Progenitor cell of endocrine pancreas (in vitro differentiated cells): ENCODE results near the gene RAB7A. TPM values are rescaled to one million over a fixed set of nuclear protein-coding genes. Genes with fewer than 3 reads are reported as not detected.
A peak's percentile ranks its signal among the peaks of the same experiment; 100 is the strongest.

ENCODE experiments used
- DNase-seq: peaks from one replicate; pipeline ENCODE4 v3.0.0; 2021; ENCODE audit warnings: low spot score; ENCODE audit not compliant: unreplicated experiment
- H3K27ac Mint-ChIP-seq: 2 replicates; pipeline ENCODE4 v1.8.0; 2021; ENCODE audit warnings: mild to moderate bottlenecking, moderate library complexity, mixed read lengths
- H3K27me3 Mint-ChIP-seq: 2 replicates; pipeline ENCODE4 v1.8.0; 2021; ENCODE audit warnings: mixed read lengths
- H3K36me3 Mint-ChIP-seq: 2 replicates; pipeline ENCODE4 v1.8.0; 2022; ENCODE audit warnings: mixed read lengths; ENCODE audit not compliant: insufficient read depth
- H3K4me1 Mint-ChIP-seq: 2 replicates; pipeline ENCODE4 v1.8.0; 2021; ENCODE audit warnings: low read depth, mixed read lengths
- H3K4me3 Mint-ChIP-seq: 2 replicates; pipeline ENCODE4 v1.8.0; 2021; ENCODE audit warnings: low read depth, mild to moderate bottlenecking, moderate library complexity, mixed read lengths
- H3K9me3 Mint-ChIP-seq: 2 replicates; pipeline ENCODE4 v1.8.0; 2021; ENCODE audit warnings: low read depth, mixed read lengths
- CTCF ChIP-seq: fragments of 200-600 bp; sonication (generic); IDR thresholded peaks from one replicate; pipeline ENCODE4 v1.5.0; 2021; ENCODE audit warnings: antibody characterized with exemption, mild to moderate bottlenecking; ENCODE audit not compliant: unreplicated experiment
- total RNA-seq: library from RNA; stranded (reverse); gene quantifications from 2 replicates; pipeline ENCODE4 v1.2.1, GENCODE V29; 2021

Gene RAB7A
- total RNA-seq, 1 donor from 2014 or later = 130 TPM

DNA sequence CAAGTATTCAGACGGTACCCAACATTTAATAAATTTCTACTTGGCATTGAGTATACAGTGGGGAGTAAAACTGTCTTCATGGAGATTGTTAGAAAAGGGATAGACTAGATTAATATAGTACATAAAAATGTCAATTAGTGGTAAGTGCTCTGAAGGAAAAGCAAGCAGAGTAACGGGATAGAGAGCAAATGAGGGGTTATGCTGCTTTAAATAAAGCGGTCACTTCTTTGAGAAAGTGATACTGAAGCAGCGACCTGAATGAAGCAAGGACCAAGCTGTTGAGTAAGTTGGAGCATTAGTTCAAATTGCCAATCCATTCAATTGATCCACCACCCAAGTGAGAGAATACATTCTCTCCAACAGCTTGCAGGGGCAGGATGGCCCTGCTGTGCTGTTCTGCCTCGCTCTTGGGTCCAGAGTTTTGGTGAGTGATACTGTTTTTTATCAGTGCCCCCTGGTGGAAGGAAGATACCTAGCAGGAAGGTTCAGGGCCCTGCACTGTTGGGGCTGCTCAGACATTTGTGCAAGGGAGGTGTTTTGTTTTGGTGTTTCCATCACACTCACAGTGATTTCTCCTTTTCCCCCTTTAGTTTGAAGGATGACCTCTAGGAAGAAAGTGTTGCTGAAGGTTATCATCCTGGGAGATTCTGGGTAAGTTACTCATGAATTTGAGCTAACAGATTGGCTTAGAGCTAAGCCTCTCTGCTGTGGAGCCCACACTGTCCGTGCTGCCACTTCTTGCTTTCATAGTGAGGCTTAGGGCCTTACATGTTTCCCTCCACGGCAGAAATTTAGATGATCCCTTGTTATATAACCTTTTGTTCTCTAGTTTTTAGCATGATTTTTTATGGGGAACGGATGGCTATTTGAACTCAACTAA lies 69.0 kb downstream of the RAB7A start:
- DNase-seq = peak; percentile 20
- peaks cover 18% of the 10 kb centered on the region for H3K4me1 Mint-ChIP-seq
- H3K9me3 Mint-ChIP-seq = no peaks in the 10 kb centered on the region
- no peak overlapping the region for H3K4me3 Mint-ChIP-seq
- H3K27me3 Mint-ChIP-seq = no peaks in the 10 kb centered on the region
- H3K27ac Mint-ChIP-seq = peak overlapping the region; percentile 88
- H3K36me3 Mint-ChIP-seq = peaks cover 12% of the 10 kb centered on the region
- TF ChIP-seq CTCF = peak; percentile 76

GRCh38 chr3:128799653-128800052 lies 73.7 kb downstream of the RAB7A start:
- H3K9me3 Mint-ChIP-seq = no peaks in the 10 kb centered on the region
- peaks cover 5% of the 10 kb centered on the region for H3K4me1 Mint-ChIP-seq
- TF ChIP-seq CTCF = no peak
- no peaks in the 10 kb centered on the region for H3K27me3 Mint-ChIP-seq
- peaks cover 21% of the 10 kb centered on the region for H3K36me3 Mint-ChIP-seq
- H3K4me3 Mint-ChIP-seq = no peak overlapping the region
- DNase-seq = no peak
- H3K27ac Mint-ChIP-seq = no peak overlapping the region

DNA sequence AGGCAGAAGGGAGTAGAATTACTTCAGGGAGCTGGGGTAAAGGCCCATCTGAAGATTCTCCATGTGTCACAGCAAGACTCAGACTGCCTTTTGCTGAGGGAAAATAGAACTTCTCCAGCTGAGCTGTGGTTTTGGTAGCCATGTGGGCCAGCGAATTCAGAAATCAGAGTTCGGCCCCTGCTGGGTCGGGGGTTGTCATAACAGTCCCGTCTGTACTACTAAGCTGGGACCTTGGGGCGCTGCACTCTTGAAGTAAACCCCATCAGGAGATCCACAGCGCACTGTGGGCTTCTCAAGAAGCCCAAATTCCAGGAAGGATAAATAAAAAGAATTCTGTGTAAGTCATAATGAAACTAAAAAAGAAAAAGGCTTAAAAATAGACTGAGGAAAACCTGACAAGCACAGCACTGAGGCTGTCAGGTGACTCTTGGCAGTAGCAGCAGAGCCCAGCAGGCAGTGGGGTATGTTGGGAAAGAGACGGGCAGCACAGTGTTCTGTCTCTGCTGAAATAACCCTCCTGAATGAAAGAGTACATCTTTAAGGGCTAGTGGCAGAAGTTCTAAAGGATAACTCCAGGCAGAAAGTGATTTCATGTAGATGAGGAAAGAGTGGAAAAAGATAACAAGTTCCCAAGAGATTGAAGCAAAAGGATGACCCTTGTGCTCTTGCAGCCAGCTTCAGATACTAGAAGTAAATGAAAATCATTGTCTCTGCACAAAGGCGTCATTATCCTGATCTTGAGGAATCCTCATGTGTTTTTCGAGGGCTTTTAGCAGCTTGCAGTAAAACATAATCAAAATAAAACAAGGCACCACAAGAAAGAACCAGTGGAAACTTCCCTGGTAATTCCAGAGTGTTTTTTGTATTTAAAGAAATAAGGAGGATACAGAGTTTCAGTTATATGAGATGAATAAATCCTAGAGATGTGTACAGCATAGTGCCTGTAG lies 74.5 kb downstream of the RAB7A start:
- no peak overlapping the region for H3K4me3 Mint-ChIP-seq
- H3K4me1 Mint-ChIP-seq = peaks cover 4% of the 10 kb centered on the region
- no peak for DNase-seq
- H3K27ac Mint-ChIP-seq = peak overlapping the region; percentile 64
- no peaks in the 10 kb centered on the region for H3K27me3 Mint-ChIP-seq
- peaks cover 20% of the 10 kb centered on the region for H3K36me3 Mint-ChIP-seq
- no peak for TF ChIP-seq CTCF
- H3K9me3 Mint-ChIP-seq = no peaks in the 10 kb centered on the region

DNA sequence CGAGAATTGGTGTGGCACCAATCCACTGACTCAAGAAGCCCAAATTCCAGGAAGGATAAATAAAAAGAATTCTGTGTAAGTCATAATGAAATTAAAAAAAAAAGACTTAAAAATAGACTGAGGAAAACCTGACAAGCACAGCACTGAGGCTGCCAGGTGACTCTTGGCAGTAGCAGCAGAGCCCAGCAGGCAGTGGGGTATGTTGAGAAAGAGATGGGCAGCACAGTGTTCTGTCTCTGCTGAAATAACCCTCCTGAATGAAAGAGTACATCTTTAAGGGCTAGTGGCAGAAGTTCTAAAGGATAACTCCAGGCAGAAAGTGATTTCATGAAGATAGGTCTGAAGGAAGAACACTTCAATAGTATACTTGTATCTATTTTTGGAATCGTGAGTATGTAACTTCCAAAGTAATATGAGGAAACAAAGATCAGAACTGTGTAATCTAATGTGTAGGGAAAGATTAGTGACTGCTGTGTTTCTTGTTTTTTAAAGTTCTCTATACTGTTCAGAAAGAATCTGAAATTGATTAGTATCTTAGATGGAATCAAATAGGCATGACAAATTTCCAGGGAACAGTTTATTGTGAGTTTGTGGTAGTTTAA lies 75.9 kb downstream of the RAB7A start:
- no peaks in the 10 kb centered on the region for H3K9me3 Mint-ChIP-seq
- no peaks in the 10 kb centered on the region for H3K27me3 Mint-ChIP-seq
- no peak for TF ChIP-seq CTCF
- no peak overlapping the region for H3K4me3 Mint-ChIP-seq
- peaks cover 21% of the 10 kb centered on the region for H3K36me3 Mint-ChIP-seq
- peaks cover 4% of the 10 kb centered on the region for H3K4me1 Mint-ChIP-seq
- DNase-seq = no peak
- H3K27ac Mint-ChIP-seq = no peak overlapping the region

GRCh38 chr3:128803307-128803706 lies 77.3 kb downstream of the RAB7A start:
- peaks cover 18% of the 10 kb centered on the region for H3K36me3 Mint-ChIP-seq
- H3K9me3 Mint-ChIP-seq = no peaks in the 10 kb centered on the region
- H3K4me3 Mint-ChIP-seq = no peak overlapping the region
- DNase-seq = no peak
- no peak for TF ChIP-seq CTCF
- H3K4me1 Mint-ChIP-seq = peaks cover 4% of the 10 kb centered on the region
- H3K27me3 Mint-ChIP-seq = no peaks in the 10 kb centered on the region
- H3K27ac Mint-ChIP-seq = no peak overlapping the region
